ENCODE results near the gene GPR146.

Gene GPR146

GRCh38 chr7:1055956-1056784 is 11.8 kb downstream of the GPR146 start:
- FAIRE-seq (peak; percentile 64), DNase-seq (ENCODE audit: insufficient read length, low spot score) (no peak)

GRCh38 chr7:1056785-1057410 is 12.6 kb downstream of the GPR146 start:
- FAIRE-seq (no peak), DNase-seq (ENCODE audit: insufficient read length, low spot score) (no peak)

GRCh38 chr7:1057416-1058291 is 13.3 kb downstream of the GPR146 start:
- no peak for FAIRE-seq

GRCh38 chr7:1058311-1058710 is 14.0 kb downstream of the GPR146 start:
- no peak for FAIRE-seq
- no peak for DNase-seq (ENCODE audit: insufficient read length, low spot score)

More at GRCh38 chr7:1057416-1058291, 13.3 kb downstream of the GPR146 start:
- no peak for DNase-seq (ENCODE audit: insufficient read length, low spot score)

GRCh38 chr7:1058821-1059199 is 14.5 kb downstream of the GPR146 start:
- DNase-seq (ENCODE audit: insufficient read length, low spot score) (no peak), FAIRE-seq (no peak)

DNA sequence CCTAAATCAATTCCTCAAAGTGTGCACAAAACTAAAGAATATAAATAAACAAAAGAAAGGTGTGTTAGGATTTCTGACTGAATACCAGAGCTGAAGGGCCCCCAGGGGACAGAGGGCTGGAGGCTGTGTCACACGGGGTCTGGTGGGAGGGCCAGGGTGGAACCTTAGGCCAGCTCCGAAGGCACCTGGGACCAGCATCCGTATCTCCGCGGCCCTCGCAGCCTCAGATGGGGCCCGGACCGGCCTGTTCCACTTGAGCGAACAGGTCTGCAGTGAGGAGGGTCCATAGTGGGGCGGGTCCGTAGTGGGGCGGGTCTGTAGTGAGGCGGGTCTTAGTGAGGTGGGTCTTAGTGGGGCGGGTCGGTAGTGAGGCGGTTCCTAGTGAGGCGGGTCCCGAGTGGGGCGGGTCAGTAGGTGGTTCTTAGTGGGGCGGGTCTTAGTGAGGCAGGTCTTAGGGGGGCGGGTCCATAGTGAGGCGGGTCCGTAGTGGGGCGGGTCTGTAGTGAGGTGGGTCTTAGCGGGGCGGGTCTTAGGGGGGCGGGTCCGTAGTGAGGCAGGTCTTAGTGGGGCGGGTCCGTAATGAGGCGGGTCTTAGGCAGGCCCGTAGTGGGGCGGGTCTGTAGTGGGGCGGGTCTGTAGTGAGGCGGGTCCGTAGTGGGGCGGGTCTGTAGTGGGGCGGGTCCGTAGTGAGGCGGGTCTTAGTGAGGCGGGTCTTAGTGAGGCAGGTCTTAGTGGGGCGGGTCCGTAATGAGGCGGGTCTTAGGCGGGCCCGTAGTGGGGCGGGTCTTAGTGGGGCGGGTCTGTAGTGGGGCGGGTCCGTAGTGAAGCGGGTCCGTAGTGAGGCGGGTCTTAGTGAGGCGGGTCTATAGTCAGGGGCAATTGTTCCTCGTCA is 15.1 kb downstream of the GPR146 start:
- peak; percentile 89 for FAIRE-seq
- DNase-seq (ENCODE audit: insufficient read length, low spot score) = no peak

GRCh38 chr7:1060315-1061072 is 16.1 kb downstream of the GPR146 start:
- FAIRE-seq (peak; percentile 84), DNase-seq (ENCODE audit: insufficient read length, low spot score) (no peak)

GRCh38 chr7:1061180-1061579 is 16.8 kb downstream of the GPR146 start:
- no peak for FAIRE-seq
- no peak for DNase-seq (ENCODE audit: insufficient read length, low spot score)

DNA sequence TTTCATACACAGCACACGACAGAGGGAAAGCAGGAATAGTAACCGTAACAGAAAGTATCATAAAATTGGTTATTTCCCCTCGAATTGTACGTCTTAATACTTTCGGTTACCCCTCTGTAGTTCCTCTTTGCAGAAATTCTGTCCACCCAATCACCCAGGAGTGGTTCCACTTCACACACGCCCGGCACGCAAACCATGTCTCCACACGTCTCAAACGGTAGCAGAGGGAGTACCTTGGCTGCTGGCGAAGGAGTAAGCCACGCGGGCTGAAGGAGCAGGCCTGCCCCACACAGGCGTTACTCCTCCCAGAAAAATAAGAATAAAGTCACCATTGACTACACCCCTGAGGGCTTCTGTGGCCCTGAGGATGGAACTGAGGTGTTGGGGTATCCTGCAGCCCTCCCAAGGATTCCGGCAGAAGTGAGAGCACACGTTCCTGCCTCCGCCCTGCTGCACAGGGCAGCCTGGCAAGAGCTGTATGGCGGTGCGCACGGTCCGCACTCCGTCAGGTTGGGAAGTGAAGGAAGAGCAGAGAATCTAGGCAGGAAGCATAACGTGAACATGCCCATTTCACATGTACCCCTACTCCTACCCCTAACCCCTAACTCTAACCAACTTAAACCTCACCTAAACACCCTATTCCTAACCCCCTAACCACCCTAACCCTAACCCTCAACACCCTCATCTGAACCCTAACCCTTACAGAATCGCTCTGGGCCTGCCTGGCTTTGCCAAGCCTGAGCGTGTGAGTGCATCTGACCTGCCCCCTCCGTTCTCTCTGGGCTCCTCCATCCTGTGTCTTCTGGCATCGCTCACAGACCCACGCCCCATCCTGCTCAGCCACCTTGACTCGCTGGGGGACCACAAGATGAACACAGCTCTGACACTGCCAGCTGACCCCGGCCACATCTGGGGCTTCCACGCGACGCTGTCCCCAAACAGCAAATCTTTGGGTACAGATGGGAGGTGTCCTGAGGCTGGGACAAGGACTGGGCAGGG is 18.2 kb downstream of the GPR146 start:
- FAIRE-seq (peak; percentile 97), DNase-seq (ENCODE audit: insufficient read length, low spot score) (peak; percentile 88)

- DNase-seq (ENCODE audit: insufficient read length, low spot score) (no peak), FAIRE-seq (no peak)
Measured at GRCh38 chr7:1063361-1063760, 19.0 kb downstream of the GPR146 start.

- DNase-seq (ENCODE audit: insufficient read length, low spot score) = no peak
- no peak for FAIRE-seq
Measured at GRCh38 chr7:1064581-1064980, 20.2 kb downstream of the GPR146 start.

- DNase-seq (ENCODE audit: insufficient read length, low spot score) (no peak), FAIRE-seq (no peak)
Measured at GRCh38 chr7:1065263-1065584, 20.9 kb downstream of the GPR146 start.

GRCh38 chr7:1065585-1066241 is 21.4 kb downstream of the GPR146 start:
- peak; percentile 100 for DNase-seq (ENCODE audit: insufficient read length, low spot score)
- FAIRE-seq = peak; percentile 56

- DNase-seq (ENCODE audit: insufficient read length, low spot score) = no peak
- no peak for FAIRE-seq
Measured at GRCh38 chr7:1066242-1066588, 21.9 kb downstream of the GPR146 start.

DNA sequence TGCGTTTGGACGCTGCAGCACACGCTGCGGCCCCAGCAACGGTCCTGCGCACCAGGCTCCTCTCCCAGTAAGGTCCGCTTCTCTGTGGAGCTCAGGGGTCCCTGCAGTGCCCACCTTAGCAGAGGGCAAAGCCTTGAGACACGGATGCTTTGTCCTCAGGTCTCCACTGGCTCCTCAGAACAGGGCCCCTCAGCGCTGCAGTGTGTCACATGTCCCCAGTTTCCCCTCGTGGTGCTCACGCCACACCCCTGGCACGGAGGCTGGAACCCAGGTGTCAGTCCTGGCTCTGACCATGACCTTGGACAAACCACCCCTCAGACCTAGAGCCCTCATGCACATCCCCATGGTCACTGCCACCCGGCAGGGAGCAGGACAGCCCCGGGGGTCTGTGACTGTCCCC is 23.7 kb downstream of the GPR146 start:
- FAIRE-seq (no peak), DNase-seq (ENCODE audit: insufficient read length, low spot score) (no peak)

GRCh38 chr7:1068619-1069018 is 24.3 kb downstream of the GPR146 start:
- FAIRE-seq (no peak), DNase-seq (ENCODE audit: insufficient read length, low spot score) (no peak)

- DNase-seq (ENCODE audit: insufficient read length, low spot score) (no peak), FAIRE-seq (no peak)
Measured at GRCh38 chr7:1070544-1071011, 26.2 kb downstream of the GPR146 start.

GRCh38 chr7:1071731-1072254 is 27.4 kb downstream of the GPR146 start:
- FAIRE-seq (no peak), DNase-seq (ENCODE audit: insufficient read length, low spot score) (no peak)

All from GM19239 (cell line).